ENCODE results near the gene SMIM35.

DNA sequence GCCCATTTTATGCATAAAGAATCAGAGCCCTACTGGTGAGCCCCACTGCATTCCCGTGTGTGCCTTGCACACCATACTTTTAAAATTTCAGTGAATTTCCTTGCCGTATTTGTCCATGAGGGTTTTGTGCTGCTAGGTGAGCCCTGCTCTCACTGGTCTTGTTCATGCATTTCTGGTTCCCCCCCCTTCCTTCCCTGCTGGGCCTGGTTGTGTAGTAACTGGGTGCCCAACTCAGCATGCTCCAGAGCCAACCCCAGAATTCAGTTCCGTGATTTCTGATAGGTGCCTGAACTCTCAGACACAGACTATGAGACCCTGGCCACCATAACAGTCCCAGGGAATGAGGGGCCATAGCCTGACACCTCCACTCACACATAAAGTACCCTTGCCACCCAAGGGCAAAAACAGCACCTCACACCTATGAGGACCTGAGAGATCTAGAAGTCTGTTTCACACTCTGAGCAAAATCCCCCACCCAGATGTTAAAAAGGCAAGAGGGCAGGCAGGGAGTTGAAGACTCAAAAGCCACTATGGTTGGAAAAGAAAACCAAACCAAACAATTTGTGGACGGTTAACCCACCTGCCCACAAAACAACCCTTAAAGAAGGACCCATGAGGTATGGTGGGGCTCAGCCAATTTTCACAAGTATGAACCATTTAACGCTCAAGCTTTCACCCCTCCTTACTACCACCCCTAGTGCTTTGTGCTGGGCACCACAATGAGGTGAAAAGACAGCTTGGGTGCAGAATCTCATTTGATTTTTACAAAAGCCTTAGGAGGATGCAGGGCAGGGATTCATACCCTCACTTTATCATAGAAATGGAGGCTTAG is 117.4 kb downstream of the SMIM35 start:
- TF ChIP-seq, protein P1, sequence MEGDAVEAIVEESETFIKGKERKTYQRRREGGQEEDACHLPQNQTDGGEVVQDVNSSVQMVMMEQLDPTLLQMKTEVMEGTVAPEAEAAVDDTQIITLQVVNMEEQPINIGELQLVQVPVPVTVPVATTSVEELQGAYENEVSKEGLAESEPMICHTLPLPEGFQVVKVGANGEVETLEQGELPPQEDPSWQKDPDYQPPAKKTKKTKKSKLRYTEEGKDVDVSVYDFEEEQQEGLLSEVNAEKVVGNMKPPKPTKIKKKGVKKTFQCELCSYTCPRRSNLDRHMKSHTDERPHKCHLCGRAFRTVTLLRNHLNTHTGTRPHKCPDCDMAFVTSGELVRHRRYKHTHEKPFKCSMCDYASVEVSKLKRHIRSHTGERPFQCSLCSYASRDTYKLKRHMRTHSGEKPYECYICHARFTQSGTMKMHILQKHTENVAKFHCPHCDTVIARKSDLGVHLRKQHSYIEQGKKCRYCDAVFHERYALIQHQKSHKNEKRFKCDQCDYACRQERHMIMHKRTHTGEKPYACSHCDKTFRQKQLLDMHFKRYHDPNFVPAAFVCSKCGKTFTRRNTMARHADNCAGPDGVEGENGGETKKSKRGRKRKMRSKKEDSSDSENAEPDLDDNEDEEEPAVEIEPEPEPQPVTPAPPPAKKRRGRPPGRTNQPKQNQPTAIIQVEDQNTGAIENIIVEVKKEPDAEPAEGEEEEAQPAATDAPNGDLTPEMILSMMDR (IDR thresholded peaks at IDR 0.05) = no peak
- TF ChIP-seq POLR2A (IDR thresholded peaks at IDR 0.05) (no peak), EP300 (IDR thresholded peaks at IDR 0.05; ENCODE audit: low read depth) (no peak)

Data from transverse colon (tissue), 3 donors.